DND-41 (cell line): Measurements from ENCODE around the gene JMJD6.

Experiments used
- CTCF ChIP-seq: IDR thresholded peaks from 2 replicates; pipeline ENCODE4 v1.5.1; 2012; ENCODE audit warnings: borderline replicate concordance, low read length, moderate library complexity, mild to moderate bottlenecking; ENCODE audit not compliant: poor library complexity, severe bottlenecking; ENCODE audit errors: extremely low read depth
- EZH2 ChIP-seq: IDR thresholded peaks from 3 replicates; pipeline ENCODE4 v1.6.1; 2012; ENCODE audit warnings: borderline replicate concordance, low read depth, mild to moderate bottlenecking, moderate library complexity, low read length, inconsistent platforms; ENCODE audit not compliant: severe bottlenecking

- TF ChIP-seq CTCF (no peak), EZH2 (no peak)
These were observed 54.5 kb downstream of the JMJD6 start for GRCh38 chr17:76671912-76672262.
